Mucosa of gallbladder (tissue), 1 donor: ENCODE data around the gene SPACDR. TPM values are rescaled to one million over a fixed set of nuclear protein-coding genes. Genes with fewer than 3 reads are reported as not detected.
"Not testable (repeated sequence)": the region's sequence is repeated elsewhere in the genome, so short reads cannot be mapped to it uniquely, and the experiment has no call there.

Experiments
- DNase-seq: peaks from one replicate; pipeline ENCODE4 v3.0.0-alpha.2; 2020; ENCODE audit warnings: low spot score
- total RNA-seq: library from RNA; stranded (reverse); gene quantifications from one replicate; pipeline ENCODE4 v1.2.1, GENCODE V29; 2021
- donor health status: DM: no; HTN: no; CAD: no.

Gene SPACDR
- 1.2 TPM for total RNA-seq

GRCh38 chr7:100464210-100464660 is at the start of gene SPACDR:
Gene SPACDR (minus strand): TSS chr7:100464260. CDS start chr7:100464025, 235 bp downstream.
- DNase-seq = no peak

- DNase-seq = no peak
Measured at GRCh38 chr7:100513212-100513810, 49.3 kb upstream of the SPACDR start.

- DNase-seq = no peak
Measured at GRCh38 chr7:100510437-100511239, 46.6 kb upstream of the SPACDR start.

- DNase-seq = no peak
Measured at GRCh38 chr7:100509231-100509630, 45.2 kb upstream of the SPACDR start.

GRCh38 chr7:100506356-100506923 is 42.4 kb upstream of the SPACDR start:
- DNase-seq = no peak

GRCh38 chr7:100504887-100505611 is 41.0 kb upstream of the SPACDR start:
- DNase-seq = no peak

- not testable (repeated sequence) for DNase-seq
Measured at GRCh38 chr7:100504031-100504430, 40.0 kb upstream of the SPACDR start.

- not testable (repeated sequence) for DNase-seq
Measured at GRCh38 chr7:100500743-100501142, 36.7 kb upstream of the SPACDR start.

GRCh38 chr7:100496509-100496908 is 32.4 kb upstream of the SPACDR start:
- no peak for DNase-seq

GRCh38 chr7:100493476-100494264 is 29.6 kb upstream of the SPACDR start:
- no peak for DNase-seq

- DNase-seq = no peak
Measured at GRCh38 chr7:100492738-100493475, 28.8 kb upstream of the SPACDR start.

GRCh38 chr7:100491192-100491578 is 27.1 kb upstream of the SPACDR start:
- no peak for DNase-seq

- no peak for DNase-seq
Measured at GRCh38 chr7:100490483-100491191, 26.6 kb upstream of the SPACDR start.

- DNase-seq = no peak
Measured at GRCh38 chr7:100489824-100490223, 25.8 kb upstream of the SPACDR start.

GRCh38 chr7:100489121-100489520 is 25.1 kb upstream of the SPACDR start:
- DNase-seq = no peak

GRCh38 chr7:100488333-100489095 is 24.5 kb upstream of the SPACDR start:
- no peak for DNase-seq

GRCh38 chr7:100486753-100487446 is 22.8 kb upstream of the SPACDR start:
- no peak for DNase-seq

GRCh38 chr7:100486111-100486636 is 22.1 kb upstream of the SPACDR start:
- no peak for DNase-seq
